GM12878 (cell line): Measurements from ENCODE around the gene MTF1. TPM values are rescaled to one million over a fixed set of nuclear protein-coding genes. Genes with fewer than 3 reads are reported as not detected.
A peak's percentile ranks its signal among the peaks of the same experiment; 100 is the strongest.

ENCODE experiments used
- ATAC-seq: fragments of 200-7000 bp; cut with Tn5 transposase; 3 replicates; pipeline ENCODE4 v1.9.1; 2020; ENCODE audit warnings: mild to moderate bottlenecking, moderate library complexity
- BruUV-seq: library from RNA; stranded (reverse); fragments of 400-500 nt; replicated peaks from 2 replicates; lab custom pipeline; 2021; lab: Mats Ljungman, UMichigan
- CTCF ChIA-PET: fragments of 300-600 bp; sonication (Branson Sonifier 250); formaldehyde crosslinking; extraction: SDS; loops from one replicate; lab custom pipeline; 2021; ENCODE audit warnings: inconsistent platforms; lab: Yijun Ruan, JAX
- POLR2A ChIA-PET: fragments of 350-600 bp; formaldehyde crosslinking; extraction: SDS; loops from one replicate; lab custom pipeline; 2021; ENCODE audit warnings: inconsistent platforms; lab: Charles Lee
- RAD21 ChIA-PET: fragments of 300-600 bp; sonication (Branson Sonifier 250); formaldehyde crosslinking; loops from one replicate; lab custom pipeline; 2023; ENCODE audit warnings: antibody characterized with exemption; ENCODE audit not compliant: unreplicated experiment; lab: Charles Lee
- SMC1A ChIA-PET: fragments of 300-600 bp; sonication (Branson Sonifier 250); formaldehyde crosslinking; loops from one replicate; lab custom pipeline; 2023; ENCODE audit not compliant: unreplicated experiment, uncharacterized antibody; lab: Charles Lee
- DNase-seq: peaks from one replicate; pipeline ENCODE4 v3.0.0-alpha.2; 2011; ENCODE audit warnings: low read depth, low spot score
- FAIRE-seq: peaks from 3 replicates; lab custom pipeline; 2011; peaks lifted over from hg19 to GRCh38; lab: Jason Lieb, UNC
- H2AFZ ChIP-seq: 2 replicates; pipeline ENCODE4 v1.6.0; 2011; ENCODE audit warnings: low read depth, low read length, control low read depth; ENCODE audit not compliant: control insufficient read depth
- H3K27ac ChIP-seq: 2 replicates; pipeline ENCODE4 v1.5.1; 2011; ENCODE audit warnings: control low read depth; ENCODE audit not compliant: control insufficient read depth, insufficient read depth
- H3K27me3 ChIP-seq, 2 experiments: replicated peaks in 1 of 2; 2 replicates each; pipeline versions ENCODE4 v1.6.0 to v1.6.1; 2011; ENCODE audit warnings: low read length in 1 of 2; ENCODE audit not compliant: control insufficient read depth in 2 of 2, insufficient read depth in 2 of 2
- H3K36me3 ChIP-seq, 2 experiments: 2 replicates each; pipeline ENCODE4 v1.5.1; 2011; ENCODE audit warnings: low read length in 1 of 2; ENCODE audit not compliant: control insufficient read depth in 2 of 2, insufficient read depth in 2 of 2
- H3K4me1 ChIP-seq: 2 replicates; pipeline ENCODE4 v1.6.1; 2011; ENCODE audit warnings: mild to moderate bottlenecking, low read length, moderate library complexity, mixed read lengths; ENCODE audit not compliant: control insufficient read depth, insufficient read depth
- H3K4me2 ChIP-seq: 2 replicates; pipeline ENCODE4 v1.6.0; 2011; ENCODE audit warnings: control low read depth; ENCODE audit not compliant: control insufficient read depth, insufficient read depth
- H3K4me3 ChIP-seq: fragments of 200-600 bp; sonication (generic); 2 replicates; pipeline ENCODE4 v1.5.1; 2016
- H3K79me2 ChIP-seq: 2 replicates; pipeline ENCODE4 v1.6.0; 2011; ENCODE audit warnings: low read length; ENCODE audit not compliant: control insufficient read depth, insufficient read depth
- H3K9ac ChIP-seq: 2 replicates; pipeline ENCODE4 v1.8.0; 2011; ENCODE audit warnings: low read length, control low read depth, mixed read lengths; ENCODE audit not compliant: control insufficient read depth, insufficient read depth
- H3K9me3 ChIP-seq: replicated peaks from 3 replicates; pipeline ENCODE4 v1.5.1; 2011; ENCODE audit warnings: mild to moderate bottlenecking, low read length; ENCODE audit not compliant: control insufficient read depth, insufficient read depth
- H4K20me1 ChIP-seq: 2 replicates; pipeline ENCODE4 v1.6.0; 2011; ENCODE audit not compliant: control insufficient read depth, insufficient read depth
- BCL3 ChIP-seq: IDR thresholded peaks from 2 replicates; pipeline ENCODE4 v1.6.1; 2011; ENCODE audit warnings: borderline replicate concordance, low read depth, mild to moderate bottlenecking, moderate library complexity, low read length; ENCODE audit not compliant: insufficient read depth, poor library complexity, severe bottlenecking
- CEBPZ ChIP-seq: fragments of 150-350 bp; IDR thresholded peaks from 2 replicates; pipeline ENCODE4 v1.6.1; 2016; ENCODE audit warnings: low read depth, low read length
- IKZF2 ChIP-seq, 2 experiments: fragments of 450-650 bp; IDR thresholded peaks; 2 replicates each; pipeline ENCODE4 v1.6.1; 2017; ENCODE audit warnings: mild to moderate bottlenecking in 2 of 2, moderate library complexity in 2 of 2
- NFXL1 ChIP-seq: fragments of 450-650 bp; IDR thresholded peaks from 2 replicates; pipeline ENCODE4 v1.6.1; 2017; ENCODE audit warnings: antibody characterized with exemption, mild to moderate bottlenecking, borderline replicate concordance
- NR2F1 ChIP-seq: fragments of 450-650 bp; conservative IDR thresholded peaks from 2 replicates; pipeline ENCODE4 v1.6.1; 2017; ENCODE audit warnings: mild to moderate bottlenecking
- PAX8 ChIP-seq: fragments of 450-650 bp; IDR thresholded peaks from 2 replicates; pipeline ENCODE4 v1.6.1; 2017; ENCODE audit warnings: mild to moderate bottlenecking, moderate library complexity
- SMAD5 ChIP-seq: IDR thresholded peaks from 2 replicates; pipeline ENCODE4 v1.6.1; 2016; ENCODE audit warnings: antibody characterized with exemption, low read depth
- WGBS: methylation state at CpG from one replicate; pipeline ENCODE4 v1.1.6; 2016; ENCODE audit warnings: low lambda C conversion rate; ENCODE audit not compliant: insufficient replicate concordance, insufficient coverage; ENCODE audit errors: missing lambda C conversion rate; 5-methylcytosine and 5-hydroxymethylcytosine counted together
- in situ Hi-C: fragments of 300-500 bp; cut with MboI; formaldehyde crosslinking; loops from 9 replicates; pipeline ENCODE4 v1.14.3; 2018; ENCODE audit warnings: mixed read lengths
- intact Hi-C: fragments of 100-400 bp; cut with micrococcal nuclease; formaldehyde crosslinking; loops from one replicate; pipeline ENCODE4 v1.14.2; 2022; ENCODE audit not compliant: unreplicated experiment
- polyA plus RNA-seq, 11 experiments: library from polyadenylated mRNA; depleted of rRNA in 4 of 11; unstranded in 6 of 11; stranded (reverse) in 5 of 11; fragments of >200 nt; fragmentation: Nextera tagmentation in 4 of 11; fragmentation: Illumina TruSeq in 1 of 11; extraction: Ambion mirVana in 4 of 11; extraction: Trizol in 1 of 11; gene quantifications; 1 replicate in 1 of 11; 2 replicates in 10 of 11; pipeline versions ENCODE4 v1.2.1 to v1.2.3, GENCODE V29; 2011 to 2016; ENCODE audit warnings: inconsistent platforms in 2 of 11, missing spikeins in 2 of 11, low read depth in 1 of 11
- total RNA-seq, 4 experiments: library from RNA; depleted of rRNA in 3 of 4; stranded (reverse); fragments of >200 nt in 3 of 4; fragmentation: Illumina TruSeq in 1 of 4; extraction: Trizol in 1 of 4; gene quantifications; 2 replicates each; pipeline versions ENCODE4 v1.2.1 to v1.2.3, GENCODE V29; 2013 to 2021

Gene MTF1
- total and polyA plus RNA-seq, 10 of the 15 experiments (the other 5 are each of a cell fraction or from before 2014, with no cell fraction given): 2.2 to 20.4 (median 6.7) TPM

GRCh38 chr1:37861151-37861550 lies 1.8 kb upstream of the MTF1 start (continued):
- TF ChIP-seq CEBPZ: no peak
- TF ChIP-seq NFXL1: no peak
- no peak for TF ChIP-seq PAX8

- intact Hi-C loops: no loop called here
These were observed 914 bp upstream of the MTF1 start for GRCh38 chr1:37860346-37860666.

More at GRCh38 chr1:37860346-37860666, 914 bp upstream of the MTF1 start:
- H3K27ac ChIP-seq: no peak overlapping the region
- CTCF ChIA-PET: interaction anchor here (0.7 to 2.7 kb wide), 40 partner anchors 10 to 381 kb away, joined by 3 to 23 read pairs (median 5); partner anchors contain the start of genes C1orf122, CDCA8, INPP5B and YRDC
- POLR2A ChIA-PET: interaction anchor here (1.5 to 2.4 kb wide), 3 partner anchors 13 to 52 kb away, joined by 4 to 17 read pairs (median 5); partner anchors contain the start of genes C1orf122 and YRDC
- no peaks in the 10 kb centered on the region for H3K9me3 ChIP-seq
- peak overlapping the region; percentile 96 for H3K4me3 ChIP-seq
- SMC1A ChIA-PET: interaction anchor here (0.8 to 2.7 kb wide), 8 partner anchors 9 to 214 kb away, joined by 3 to 9 read pairs (median 4); partner anchors contain the start of genes C1orf122, CDCA8 and YRDC
- DNase-seq (no peak), ATAC-seq (no peak), FAIRE-seq (no peak)
- TF ChIP-seq BCL3 (peak; percentile 4), IKZF2 (IDR thresholded peaks at IDR 0.05) (no peak), SMAD5 (0 out of 2 replicates have a peak, but pooled peaks have one; percentile 34), NR2F1 (0 out of 2 replicates have a peak, but pooled peaks have one; percentile 4)
- RAD21 ChIA-PET: interaction anchor here (1.3 to 2.9 kb wide), 8 partner anchors 10 to 178 kb away, joined by 3 to 19 read pairs (median 8); partner anchors contain the start of genes C1orf122, SF3A3 and YRDC
- H4K20me1 ChIP-seq: no peaks in the 10 kb centered on the region
- H3K27me3 ChIP-seq: no peaks in the 10 kb centered on the region
- H3K4me2 ChIP-seq: peak overlapping the region; percentile 90
- in situ Hi-C loops: no loop called here
- H3K36me3 ChIP-seq: peaks cover 2 to 17% of the 10 kb centered on the region in 2 experiments
- BruUV-seq: no TSS peak
- peak overlapping the region; percentile 38 for H2AFZ ChIP-seq
- WGBS: 27% methylated on average over 5 of the region's 5 CpGs
- peak overlapping the region; percentile 98 for H3K9ac ChIP-seq
- peaks cover 14% of the 10 kb centered on the region for H3K4me1 ChIP-seq
- H3K79me2 ChIP-seq: peaks cover 29% of the 10 kb centered on the region
